GM19372 (cell line): ENCODE measurements around the gene MTAP.

Experiments
- ATAC-seq: cut with Tn5 transposase; IDR thresholded peaks from one replicate; pipeline ENCODE4 v1.9.1; 2021; ENCODE audit warnings: mild to moderate bottlenecking, low read depth, moderate library complexity; ENCODE audit not compliant: unreplicated experiment

Gene MTAP

DNA sequence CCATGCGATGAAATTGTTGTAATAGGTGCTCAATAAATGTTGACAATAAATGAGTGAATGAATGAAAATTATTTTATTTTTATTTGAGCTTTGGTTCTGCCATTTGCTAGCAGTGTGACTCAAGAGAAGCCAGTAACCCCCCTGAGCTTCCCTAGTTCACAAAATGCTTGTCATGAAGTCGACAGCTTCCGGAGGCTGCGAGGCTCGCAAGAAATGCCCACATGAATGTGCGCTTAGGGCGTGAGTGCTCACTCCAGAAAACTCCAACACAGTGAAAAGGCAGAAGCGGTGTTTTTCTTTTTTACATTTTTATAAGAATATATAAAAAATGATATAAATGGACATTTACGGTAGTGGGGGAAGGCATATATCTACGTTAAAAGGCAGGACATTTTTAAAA, 165.3 kb downstream of the MTAP start:
- no peak for ATAC-seq

GRCh38 chr9:21968331-21969010, 166.0 kb downstream of the MTAP start:
- no peak for ATAC-seq

DNA sequence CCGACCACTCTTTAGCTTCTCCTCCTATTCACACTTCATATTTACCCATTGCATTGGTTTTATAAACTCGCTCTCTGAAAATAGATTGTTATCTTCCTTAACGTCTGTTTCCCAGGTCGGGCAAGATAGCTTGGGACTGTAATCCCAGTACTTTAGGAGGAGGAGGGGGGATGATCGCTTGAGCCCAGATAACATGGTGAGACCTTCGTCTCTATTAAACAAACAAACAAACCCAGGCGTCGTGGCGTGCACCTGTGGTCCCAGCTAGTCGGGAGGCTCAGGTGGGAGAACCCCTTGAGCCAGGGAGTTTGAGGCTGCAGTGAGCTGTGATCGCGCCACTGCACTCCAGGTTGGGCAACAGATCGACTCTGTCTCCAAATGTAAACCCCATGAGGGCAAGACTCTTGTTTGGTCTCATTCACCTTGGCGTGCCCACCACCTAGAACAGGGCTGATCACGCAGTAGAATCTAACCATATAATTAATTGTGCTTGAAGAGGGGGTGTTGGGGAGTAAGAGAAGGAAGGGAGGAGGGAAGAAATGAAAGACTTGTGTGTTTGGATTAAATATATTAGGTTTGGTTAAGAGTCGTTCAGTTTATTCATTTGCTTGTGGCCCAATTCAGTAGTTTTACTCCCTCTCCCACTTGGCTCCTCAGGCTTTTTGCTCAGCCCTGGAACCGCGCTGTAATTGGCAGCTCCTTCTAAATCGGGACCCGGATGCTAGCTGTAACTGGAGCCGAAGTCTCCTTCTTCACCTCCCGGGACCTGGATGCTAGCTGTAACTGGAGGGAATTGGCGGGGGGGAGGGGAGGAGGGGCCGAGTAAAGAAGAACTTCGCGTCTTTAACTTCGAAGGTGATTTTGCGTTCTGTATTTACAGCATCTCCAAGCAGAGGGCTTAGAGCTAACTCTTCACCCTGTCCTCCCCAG, 166.8 kb downstream of the MTAP start:
- ATAC-seq: no peak

DNA sequence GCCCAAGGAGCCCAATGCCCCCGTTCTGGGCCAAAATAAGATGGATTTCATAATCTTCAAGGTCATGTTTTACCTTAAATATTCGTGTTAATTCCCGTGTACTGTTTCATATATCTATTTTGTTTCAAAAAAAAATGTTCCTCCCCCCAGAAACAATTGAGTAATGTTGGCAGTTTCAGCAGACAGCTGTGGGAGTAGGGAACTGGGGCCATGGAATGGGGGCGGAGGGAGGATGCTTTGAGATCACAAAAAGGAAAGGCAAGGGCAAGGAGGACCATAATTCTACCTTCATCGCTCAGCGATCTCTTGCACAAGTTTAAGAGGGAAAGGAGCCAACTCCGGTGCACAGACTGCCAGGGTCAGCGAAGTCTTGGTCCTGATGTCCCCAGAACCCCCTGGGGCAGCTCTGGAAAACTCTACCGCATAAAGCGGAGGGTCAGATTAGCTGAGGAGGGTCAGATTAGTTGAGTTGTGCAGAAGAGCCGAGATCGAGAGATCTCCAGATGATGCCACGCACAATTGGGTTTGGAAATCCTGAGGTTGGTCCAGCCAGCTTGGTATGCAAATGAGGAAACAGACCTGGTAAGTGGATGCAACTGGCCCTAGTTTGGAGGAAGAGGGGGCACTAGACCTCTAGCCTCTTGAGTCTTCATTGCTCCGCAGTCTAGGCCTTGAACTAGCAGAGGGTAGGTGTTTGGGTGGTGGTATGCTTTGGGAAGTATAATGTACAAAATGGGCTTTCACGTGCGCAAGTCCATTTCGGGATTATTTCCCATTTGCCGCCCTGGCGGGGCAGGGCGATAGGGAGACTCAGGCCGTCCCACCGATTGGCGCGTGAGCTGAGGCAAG, 167.7 kb downstream of the MTAP start:
- no peak for ATAC-seq

- ATAC-seq: no peak
Measured at GRCh38 chr9:21970800-21971640, 168.6 kb downstream of the MTAP start.

GRCh38 chr9:21972361-21972760, 169.9 kb downstream of the MTAP start:
- ATAC-seq: no peak

- no peak for ATAC-seq
Measured at GRCh38 chr9:21974343-21974721, 171.9 kb downstream of the MTAP start.

- peak; percentile 57 for ATAC-seq
Measured at GRCh38 chr9:21974722-21975409, 172.4 kb downstream of the MTAP start.

GRCh38 chr9:21976334-21976875, 174.0 kb downstream of the MTAP start:
- no peak for ATAC-seq

- no peak for ATAC-seq
Measured at GRCh38 chr9:21982391-21982790, 180.0 kb downstream of the MTAP start.

- ATAC-seq: no peak
Measured at GRCh38 chr9:21982861-21983560, 180.6 kb downstream of the MTAP start.

GRCh38 chr9:21983561-21983935, 181.1 kb downstream of the MTAP start:
- no peak for ATAC-seq

GRCh38 chr9:21984101-21984500, 181.7 kb downstream of the MTAP start:
- no peak for ATAC-seq

- ATAC-seq: peak; percentile 47
Measured at GRCh38 chr9:21985964-21986667, 183.7 kb downstream of the MTAP start.
